RWPE1 (cell line): ENCODE measurements around the gene SLC1A6.
"Not testable (repeated sequence)": the region's sequence is repeated elsewhere in the genome, so short reads cannot be mapped to it uniquely, and the experiment has no call there.

Source experiments
- CTCF ChIA-PET: fragments of 350-600 bp; sonication (Branson Sonifier 250); formaldehyde crosslinking; extraction: SDS; loops from one replicate; lab custom pipeline; 2021; lab: Yijun Ruan, JAX
- POLR2A ChIA-PET: fragments of 400-600 bp; formaldehyde crosslinking; extraction: SDS; loops from one replicate; lab custom pipeline; 2020; ENCODE audit warnings: antibody characterized with exemption; ENCODE audit not compliant: low non-redundant PET; lab: Yijun Ruan, JAX
- DNase-seq: peaks from one replicate; pipeline ENCODE4 v3.0.0; 2012; ENCODE audit warnings: low spot score
- H3K27ac ChIP-seq: fragments of 450-650 bp; 2 replicates; pipeline ENCODE4 v1.5.1; 2017
- TF ChIP-seq, protein P1 (sequence below): fragments of 450-650 bp; conservative IDR thresholded peaks from 2 replicates; pipeline ENCODE4 v1.5.1; 2017; ENCODE audit warnings: low read depth, mild to moderate bottlenecking

Gene SLC1A6

DNA sequence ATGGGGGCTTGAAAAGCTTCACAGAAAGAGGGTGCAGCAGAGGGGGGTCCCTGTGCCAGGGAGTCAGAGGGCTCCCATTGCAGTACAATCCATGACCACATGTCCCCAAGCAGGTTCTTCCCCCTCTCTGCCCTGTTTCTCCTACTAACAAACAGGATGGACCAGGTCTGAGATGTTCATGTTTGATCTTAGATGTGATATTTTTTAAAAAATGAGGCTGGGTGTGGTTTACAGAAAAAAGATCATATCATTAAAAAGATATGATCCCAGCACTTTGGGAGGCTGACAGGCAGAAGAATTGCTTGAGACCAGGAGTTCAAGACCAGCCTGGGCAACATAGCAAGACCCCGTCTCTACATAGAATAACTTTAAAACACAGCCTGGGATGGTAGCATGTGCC, 29.2 kb downstream of the SLC1A6 start:
- H3K27ac ChIP-seq, result no peak overlapping the region
- CTCF ChIA-PET, result interaction anchor here (0.6 kb wide), 1 partner anchor 164 kb away, joined by 3 read pairs; no protein-coding TSS in a partner anchor
- POLR2A ChIA-PET, result no interaction called here
- DNase-seq, result no peak
- TF ChIP-seq, protein P1, sequence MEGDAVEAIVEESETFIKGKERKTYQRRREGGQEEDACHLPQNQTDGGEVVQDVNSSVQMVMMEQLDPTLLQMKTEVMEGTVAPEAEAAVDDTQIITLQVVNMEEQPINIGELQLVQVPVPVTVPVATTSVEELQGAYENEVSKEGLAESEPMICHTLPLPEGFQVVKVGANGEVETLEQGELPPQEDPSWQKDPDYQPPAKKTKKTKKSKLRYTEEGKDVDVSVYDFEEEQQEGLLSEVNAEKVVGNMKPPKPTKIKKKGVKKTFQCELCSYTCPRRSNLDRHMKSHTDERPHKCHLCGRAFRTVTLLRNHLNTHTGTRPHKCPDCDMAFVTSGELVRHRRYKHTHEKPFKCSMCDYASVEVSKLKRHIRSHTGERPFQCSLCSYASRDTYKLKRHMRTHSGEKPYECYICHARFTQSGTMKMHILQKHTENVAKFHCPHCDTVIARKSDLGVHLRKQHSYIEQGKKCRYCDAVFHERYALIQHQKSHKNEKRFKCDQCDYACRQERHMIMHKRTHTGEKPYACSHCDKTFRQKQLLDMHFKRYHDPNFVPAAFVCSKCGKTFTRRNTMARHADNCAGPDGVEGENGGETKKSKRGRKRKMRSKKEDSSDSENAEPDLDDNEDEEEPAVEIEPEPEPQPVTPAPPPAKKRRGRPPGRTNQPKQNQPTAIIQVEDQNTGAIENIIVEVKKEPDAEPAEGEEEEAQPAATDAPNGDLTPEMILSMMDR, result no peak

DNA sequence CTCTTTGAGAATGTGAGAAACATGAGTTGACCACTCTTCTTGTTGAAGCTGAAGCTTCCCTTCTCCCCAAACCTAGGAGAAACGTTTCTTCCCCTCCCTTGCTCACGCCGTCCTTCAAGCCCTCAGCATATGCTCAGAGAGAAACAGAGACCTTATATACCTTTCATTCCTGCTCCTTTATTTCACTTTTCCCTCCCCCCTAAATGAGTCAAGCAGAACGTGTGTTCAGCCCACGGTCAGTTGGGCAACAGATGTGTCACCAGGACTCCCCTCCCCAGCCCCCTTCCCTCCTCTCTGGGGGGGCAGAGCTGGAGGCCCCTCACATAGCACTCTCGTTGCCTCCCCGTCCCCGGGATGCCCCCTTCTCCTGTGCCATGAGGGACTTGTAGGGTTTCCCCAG, 29.8 kb downstream of the SLC1A6 start:
- no peak overlapping the region for H3K27ac ChIP-seq
- no peak for DNase-seq
- TF ChIP-seq, protein P1, result no peak
- ChIA-PET POLR2A (no interaction called here), CTCF (no interaction called here)

DNA sequence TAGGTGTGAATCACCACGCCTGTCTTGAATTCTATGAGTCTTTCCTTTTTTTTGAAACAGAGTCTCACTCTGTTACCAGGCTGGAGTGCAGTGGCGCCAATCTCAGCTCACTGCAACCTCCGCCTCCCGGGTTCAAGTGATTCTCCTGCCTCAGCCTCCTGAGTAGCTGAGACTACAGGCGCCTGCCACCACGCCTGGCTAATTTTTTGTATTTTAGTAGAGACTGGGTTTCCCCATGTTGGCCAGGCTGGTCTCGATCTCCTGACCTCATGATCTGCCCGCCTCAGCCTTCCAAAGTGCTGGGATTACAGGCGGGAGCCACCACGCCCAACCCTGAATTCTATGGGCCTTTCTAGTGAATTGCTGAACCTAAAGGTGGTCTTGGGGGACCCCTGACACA, 30.3 kb downstream of the SLC1A6 start:
- DNase-seq, POLR2A ChIA-PET, CTCF ChIA-PET, H3K27ac ChIP-seq: not testable (repeated sequence)

DNA sequence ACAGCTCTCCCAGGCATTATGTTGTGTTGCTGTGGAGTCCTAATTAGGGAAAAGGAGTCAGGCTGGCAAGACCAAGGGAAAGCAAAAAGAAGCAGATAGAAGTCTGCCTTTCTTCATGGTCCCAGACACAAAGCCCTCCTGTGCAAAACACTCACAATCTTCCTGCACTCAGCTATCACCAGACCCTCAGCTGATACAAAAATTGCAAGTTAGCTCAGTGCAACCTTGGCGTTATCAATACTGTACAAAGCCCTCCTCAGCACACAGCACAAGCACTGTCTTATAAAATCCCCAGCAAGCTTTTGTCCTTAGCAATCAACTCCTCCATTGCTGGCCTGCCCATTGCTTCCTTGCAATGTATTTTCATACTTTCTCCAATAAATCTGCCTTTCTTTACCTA, 35.2 kb downstream of the SLC1A6 start:
- TF ChIP-seq, protein P1, result no peak
- ChIA-PET POLR2A (no interaction called here), CTCF (interaction anchor here (0.5 kb wide), 1 partner anchor 563 kb away, joined by 7 read pairs; the partner anchor contains the start of gene ADGRE5)
- DNase-seq, result no peak
- H3K27ac ChIP-seq, result no peak overlapping the region

DNA sequence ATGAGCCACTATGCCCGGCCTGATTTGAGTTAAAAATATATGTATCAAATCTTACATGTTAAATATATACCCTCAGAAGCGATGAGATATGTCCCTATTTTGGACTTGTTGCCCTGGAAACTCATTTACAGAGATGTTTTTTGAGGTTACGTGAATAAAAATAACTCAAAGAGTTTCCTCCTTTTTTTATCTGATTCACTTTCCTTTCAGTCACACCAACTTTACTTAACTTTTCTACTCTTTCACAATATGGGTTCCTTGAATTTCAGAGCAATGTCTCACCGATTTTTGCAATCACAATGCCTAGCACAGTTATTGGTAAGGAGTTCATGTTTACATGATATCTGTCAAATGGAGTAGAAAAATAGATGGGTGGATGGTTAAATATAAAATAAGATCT, 36.1 kb downstream of the SLC1A6 start:
- H3K27ac ChIP-seq, result no peak overlapping the region
- POLR2A ChIA-PET, result no interaction called here
- TF ChIP-seq, protein P1, result no peak
- peak; percentile 12 for DNase-seq
- CTCF ChIA-PET, result interaction anchor here (0.5 kb wide), 1 partner anchor 562 kb away, joined by 7 read pairs; the partner anchor contains the start of gene ADGRE5

DNA sequence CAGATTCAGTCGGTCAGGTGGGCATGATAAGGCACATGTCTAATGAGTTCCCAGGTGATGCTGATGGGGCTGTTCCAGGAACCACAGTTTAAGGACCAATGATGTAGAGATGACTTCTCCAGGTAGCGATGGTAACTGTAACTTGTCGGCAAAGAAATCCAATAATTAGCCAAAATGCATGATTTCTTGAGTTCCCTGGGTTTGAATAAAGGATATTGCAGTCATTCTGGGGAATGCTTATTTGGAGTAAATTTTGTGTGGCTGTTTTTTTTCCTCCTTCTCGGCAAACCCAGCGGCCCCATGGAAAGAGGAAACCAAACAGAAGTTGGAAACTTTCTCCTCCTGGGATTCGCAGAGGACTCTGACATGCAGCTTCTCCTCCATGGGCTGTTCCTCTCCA, 38.5 kb downstream of the SLC1A6 start, which contains the start of gene OR7C2:
Gene OR7C2 (plus strand): TSS at position 301 of the 400 bp plus-strand sequence. CDS start 0 bp downstream, at position 301.
- no peak within 1 kb of the TSS for H3K27ac ChIP-seq
- TF ChIP-seq, protein P1, result no peak
- POLR2A ChIA-PET, result no interaction called here
- CTCF ChIA-PET, result no interaction called here
- DNase-seq, result no peak

DNA sequence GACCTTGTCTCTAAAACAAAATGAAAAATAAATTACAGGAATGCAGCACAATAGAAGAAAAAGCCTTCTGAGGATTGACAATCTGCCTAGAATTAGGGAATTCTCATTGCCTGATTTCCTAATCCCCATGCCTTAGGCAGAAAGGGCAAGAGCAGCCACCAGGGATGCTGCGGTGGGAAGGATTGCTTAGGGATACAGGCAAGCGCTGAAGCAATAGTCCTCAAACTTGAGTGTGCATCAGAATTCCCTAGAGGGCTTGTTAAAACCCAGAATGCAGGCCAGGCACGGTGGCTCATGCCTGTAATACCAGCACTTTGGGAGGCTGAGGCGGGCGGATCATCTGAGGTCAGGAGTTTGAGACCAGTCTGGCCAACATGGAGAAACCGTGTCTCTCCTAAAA, 39.4 kb downstream of the SLC1A6 start:
- ChIA-PET POLR2A (no interaction called here), CTCF (interaction anchor here (0.5 kb wide), 1 partner anchor 73 kb away, joined by 3 read pairs; no protein-coding TSS in a partner anchor)
- no peak for DNase-seq
- H3K27ac ChIP-seq, result no peak overlapping the region
- TF ChIP-seq, protein P1, result no peak
